Activated CD4-positive, CD25-positive, alpha-beta regulatory T cell (primary cell): ENCODE data around the gene DCHS2.

Experiments used
- DNase-seq, 4 experiments: peaks; one replicate each; lab custom pipeline; 2025; lab: John Stamatoyannopoulos, UW

Gene DCHS2

DNA sequence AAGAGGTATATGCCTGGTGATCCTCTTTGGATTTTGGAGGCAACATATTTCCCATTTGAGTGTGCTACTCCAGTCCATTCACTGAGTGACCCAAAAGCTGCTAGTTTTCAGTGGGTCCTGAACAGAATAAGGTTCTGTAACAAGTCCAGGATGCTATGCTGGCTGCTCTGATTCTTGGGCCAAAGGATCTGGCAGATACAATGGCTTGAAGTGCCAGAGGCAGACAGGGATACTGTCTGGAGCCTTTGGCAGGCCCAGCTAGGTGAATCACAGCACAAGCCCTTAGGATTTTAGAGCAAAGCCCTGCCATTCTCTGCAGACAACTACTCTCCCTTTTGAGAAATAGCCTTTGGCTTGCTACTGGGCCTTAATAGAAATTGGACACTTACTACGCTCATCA lies 40.6 kb downstream of the DCHS2 start:
- no peak for DNase-seq

DNA sequence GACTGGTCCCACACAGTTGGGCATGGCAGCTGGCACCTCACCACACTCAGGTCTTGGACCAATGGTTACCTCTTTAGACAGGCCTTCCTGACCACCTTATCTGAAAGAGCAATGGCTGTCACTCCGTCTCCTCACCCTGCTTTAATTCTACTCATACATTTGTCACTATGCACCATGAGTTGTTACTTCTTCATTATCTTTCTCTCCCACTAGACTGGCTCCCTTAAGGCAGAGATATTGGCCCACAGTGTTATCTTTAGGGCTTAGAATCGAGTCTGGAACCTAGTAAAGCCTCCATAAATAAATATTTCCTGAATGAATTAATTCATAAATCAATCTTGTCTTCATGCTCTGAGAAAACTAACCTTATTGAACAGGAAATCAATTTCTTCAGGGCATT lies 46.6 kb downstream of the DCHS2 start:
- no peak for DNase-seq

DNA sequence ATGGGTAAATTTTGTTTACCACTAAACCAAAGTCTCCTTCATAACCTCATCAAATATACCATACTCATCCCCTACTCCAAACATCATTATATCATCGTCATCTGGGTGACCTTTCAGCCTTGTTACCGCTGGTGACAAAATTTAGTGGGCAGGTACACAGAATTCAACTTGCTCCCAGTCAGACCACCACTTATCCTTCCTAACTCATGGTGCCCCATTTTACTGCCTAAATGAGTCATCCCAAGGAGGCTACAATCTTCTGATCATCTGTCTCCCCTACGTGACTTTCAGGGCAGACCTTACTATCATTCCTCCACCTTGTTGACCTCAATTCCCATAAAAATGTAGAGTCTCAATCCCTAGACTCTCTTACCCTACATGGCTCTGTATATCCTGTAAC lies 49.6 kb downstream of the DCHS2 start:
- no peak for DNase-seq

DNA sequence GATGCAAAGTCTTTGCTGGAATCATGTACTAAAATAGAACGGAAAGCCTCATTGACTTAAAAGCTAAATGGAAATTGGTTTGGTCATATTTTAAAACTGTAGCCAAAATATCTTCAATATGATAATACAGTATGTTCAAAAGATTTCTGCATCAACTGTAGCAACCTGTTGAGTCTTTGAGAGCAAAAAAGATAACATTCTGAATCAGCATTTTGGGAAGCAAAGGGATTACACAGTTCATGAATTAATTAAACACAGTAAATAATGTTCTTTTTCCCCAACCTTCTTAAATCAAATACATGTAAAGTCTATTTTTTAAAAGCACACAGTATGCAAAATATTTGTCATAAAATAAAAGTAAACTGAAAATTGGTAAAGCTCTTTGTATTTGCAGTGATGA lies 50.5 kb downstream of the DCHS2 start:
- DNase-seq: no peak

DNA sequence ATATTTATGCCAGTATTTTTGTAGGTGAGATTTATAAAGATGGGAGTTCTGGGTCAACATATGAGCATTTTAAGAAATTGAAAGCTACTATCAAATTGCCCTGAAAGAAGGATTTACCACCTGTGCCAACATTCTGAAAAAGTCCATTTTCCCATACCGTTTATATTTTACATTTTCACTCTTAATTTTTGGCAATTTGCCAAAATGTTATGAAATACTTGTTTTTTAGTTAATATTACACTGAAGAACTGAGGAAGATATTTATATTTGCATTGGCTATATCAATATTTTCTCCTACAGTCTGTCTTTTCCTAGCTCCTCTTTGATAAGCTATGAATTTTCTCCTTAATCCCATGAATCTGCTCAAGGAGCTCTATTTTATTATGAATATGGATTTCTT lies 52.4 kb downstream of the DCHS2 start:
- DNase-seq: no peak

DNA sequence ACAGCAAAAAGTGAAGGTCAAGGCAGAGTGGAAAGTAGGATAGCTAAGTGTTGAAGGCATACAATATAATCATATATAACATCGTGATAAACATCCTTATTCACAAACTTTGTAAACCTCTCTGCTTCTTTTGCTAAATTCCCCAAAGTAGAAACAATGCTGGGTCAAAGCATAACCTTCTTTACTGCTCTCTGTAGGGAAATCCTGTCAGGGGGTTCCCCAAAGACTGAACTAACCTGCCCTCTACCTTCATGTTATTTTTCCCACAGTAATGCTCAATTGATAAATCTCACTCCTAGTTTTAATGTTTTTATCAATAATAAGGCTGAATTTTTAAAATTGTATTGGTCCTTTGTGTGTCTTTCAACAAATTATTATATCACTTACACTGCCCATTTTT lies 55.7 kb downstream of the DCHS2 start:
- no peak for DNase-seq

DNA sequence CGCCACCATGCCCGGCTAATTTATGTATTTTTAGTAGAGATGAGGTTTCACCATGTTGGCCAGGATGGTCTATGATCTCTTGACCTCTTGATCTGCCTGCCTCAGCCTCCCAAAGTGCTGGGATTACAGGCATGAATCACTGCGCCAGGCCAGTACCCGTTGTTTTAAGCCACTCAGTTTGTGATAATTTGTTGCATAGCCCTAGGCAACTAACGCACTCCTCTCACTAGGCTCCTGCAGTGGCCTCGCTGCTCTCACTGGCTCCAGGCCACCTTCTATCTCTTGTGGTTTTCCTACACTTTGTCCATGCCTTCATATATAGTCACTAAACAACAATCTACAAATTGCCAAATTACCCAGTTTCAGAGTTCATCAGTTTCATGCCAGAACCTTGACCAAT lies 58.1 kb downstream of the DCHS2 start:
- no peak for DNase-seq

DNA sequence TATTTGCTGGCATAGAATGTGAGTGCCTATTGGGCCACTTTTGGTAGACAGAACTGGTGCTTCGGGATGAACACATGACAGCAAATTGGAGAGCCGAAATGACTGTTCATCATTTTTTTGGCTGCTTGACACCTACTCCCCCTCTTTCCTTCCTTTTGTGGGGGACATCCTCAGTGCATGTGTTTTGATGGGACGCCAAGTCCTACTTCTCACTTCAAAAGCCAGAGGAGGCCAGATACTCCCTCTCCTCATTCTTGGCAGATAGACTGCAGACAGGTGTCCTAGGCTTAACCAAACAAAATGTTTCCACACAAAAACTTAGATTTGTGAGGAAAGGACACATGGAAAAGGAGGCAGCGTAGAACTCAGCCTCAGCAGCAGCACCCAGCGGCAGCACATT lies 62.4 kb downstream of the DCHS2 start:
- DNase-seq: no peak

DNA sequence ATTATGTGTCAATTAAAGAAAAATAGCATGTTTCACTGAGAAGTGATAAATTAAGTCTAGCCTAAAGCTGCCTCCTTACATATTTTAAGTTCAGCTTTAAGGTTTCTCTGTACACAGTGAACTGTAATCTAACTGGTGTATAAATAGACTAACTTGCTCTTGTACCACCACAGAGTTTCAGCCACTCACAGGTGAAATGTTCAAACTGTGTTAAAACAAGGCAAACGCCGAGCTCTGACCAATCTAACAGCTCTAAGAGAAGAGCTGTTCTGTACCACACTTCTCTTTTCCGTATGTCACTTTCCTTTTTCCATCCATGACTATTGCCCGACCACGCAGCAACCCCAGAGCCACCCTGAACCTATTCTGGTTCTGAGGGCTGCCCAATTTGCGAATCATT lies 64.5 kb downstream of the DCHS2 start:
- DNase-seq: no peak

DNA sequence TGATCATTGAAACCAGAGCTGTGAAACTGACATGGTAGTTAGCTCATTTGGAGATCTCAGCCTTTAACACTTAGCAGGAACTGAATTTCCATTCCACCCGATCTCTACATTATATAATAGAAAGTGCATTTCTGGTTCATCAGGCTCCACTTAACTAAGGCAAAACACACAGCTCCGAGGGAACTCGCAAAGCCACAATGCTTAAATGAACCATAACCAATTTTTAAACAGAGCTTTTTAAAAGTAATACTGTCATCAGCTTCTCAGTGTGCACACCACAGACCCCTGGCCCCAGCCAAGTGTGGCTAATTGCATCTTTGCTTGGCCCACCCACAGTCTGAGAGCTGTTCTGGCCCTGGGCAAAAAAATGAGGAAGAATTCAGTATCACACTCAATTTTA lies 66.1 kb downstream of the DCHS2 start:
- DNase-seq: no peak

DNA sequence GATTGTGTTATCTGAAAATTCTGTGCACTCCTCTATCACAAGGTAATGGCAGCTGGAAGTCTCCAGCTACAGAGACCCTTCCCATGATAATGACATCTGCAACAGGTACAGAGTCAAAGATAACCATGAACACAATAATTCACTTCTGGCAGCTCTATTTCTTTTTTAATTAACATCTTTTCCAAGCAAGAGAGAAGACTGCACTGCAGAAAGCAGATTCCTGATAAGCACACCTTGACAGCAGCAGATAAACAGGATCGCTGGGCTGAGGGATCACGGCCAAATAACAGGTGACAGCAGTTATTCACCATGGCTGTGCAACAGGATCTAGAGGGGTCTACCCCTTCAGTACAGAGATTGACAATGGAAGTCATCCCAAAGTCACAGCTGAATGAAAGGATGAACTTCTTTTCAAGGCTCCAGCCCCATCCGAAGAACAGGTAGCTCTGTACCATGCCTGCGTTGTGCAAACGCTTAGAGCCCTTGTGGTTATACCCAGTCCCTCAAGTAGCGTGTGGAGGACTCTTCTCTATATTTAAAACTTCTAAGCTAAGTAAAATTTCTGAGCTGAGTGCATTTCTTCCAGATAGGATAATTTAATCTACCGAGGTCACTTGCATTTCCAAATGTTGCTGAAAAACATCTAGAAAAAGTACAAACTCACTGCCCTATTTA lies 66.7 kb downstream of the DCHS2 start:
- DNase-seq: no peak

DNA sequence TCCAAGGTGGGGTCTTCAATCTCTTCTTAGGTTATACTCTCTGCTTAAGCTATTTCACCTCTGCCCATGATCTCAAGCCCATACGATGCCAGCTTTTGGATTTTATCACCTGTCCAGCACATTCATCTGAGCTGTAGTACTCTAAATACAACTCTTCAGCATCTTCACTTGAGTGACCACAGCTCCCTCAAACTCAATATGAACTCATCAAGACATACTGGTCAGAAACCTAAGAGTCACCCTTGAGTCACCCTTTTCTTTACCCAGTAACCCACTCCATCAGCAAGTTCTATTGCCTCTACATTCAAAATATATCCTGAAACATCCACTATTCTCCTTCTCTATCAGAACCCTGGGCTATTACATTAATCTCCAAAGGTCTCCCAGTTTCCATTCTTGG lies 69.4 kb downstream of the DCHS2 start:
- DNase-seq: no peak

DNA sequence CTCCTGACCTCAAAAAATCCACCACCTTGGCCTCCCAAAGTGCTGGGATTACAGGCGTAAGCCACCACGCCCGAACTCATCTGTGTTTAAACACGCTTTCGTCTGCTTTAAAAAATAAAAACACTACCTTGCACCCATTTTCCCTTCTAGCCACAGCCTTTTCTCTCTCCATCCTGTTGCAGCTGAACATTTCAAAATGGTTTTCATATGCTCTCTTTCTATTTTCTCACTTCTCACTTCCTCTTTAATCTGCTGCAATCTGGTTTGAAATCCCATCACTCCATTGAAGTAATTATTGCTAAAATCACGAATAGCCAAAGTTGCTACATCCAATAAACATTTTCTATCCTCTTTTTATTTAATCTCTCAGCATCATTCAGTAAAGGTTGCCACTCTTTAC lies 70.0 kb downstream of the DCHS2 start:
- DNase-seq: no peak

DNA sequence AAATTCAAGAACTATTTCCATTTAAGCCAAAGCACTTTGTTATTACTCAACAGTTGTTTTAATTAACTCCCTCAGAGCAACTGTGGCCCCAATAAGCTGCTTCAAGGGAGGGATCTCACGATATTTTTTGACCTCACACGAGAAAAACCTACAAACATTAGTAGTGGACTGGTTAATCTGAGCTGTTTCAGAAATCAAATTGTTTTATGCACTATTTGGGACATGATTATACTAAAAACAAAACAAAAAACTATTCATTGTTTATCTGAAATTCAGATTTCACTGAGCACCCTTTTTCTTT lies 74.3 kb downstream of the DCHS2 start:
- no peak for DNase-seq

DNA sequence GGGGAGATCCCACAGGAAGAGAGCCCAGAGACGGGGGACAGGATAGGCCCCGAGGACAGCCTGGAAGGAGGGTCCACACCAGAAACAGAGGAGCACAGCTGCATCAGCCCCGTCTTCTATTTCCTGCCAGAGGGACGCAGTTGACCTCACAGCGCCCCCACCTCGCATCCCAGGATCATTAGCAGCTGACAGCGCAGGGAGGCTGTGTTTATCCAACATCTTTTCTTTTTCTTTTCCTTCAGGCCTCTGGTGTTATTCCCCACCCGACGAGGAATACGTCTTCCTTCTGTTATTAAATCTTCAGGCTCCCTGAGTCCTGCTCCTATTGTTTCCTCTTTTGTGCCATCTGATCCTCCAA lies 75.4 kb downstream of the DCHS2 start:
- DNase-seq: no peak

DNA sequence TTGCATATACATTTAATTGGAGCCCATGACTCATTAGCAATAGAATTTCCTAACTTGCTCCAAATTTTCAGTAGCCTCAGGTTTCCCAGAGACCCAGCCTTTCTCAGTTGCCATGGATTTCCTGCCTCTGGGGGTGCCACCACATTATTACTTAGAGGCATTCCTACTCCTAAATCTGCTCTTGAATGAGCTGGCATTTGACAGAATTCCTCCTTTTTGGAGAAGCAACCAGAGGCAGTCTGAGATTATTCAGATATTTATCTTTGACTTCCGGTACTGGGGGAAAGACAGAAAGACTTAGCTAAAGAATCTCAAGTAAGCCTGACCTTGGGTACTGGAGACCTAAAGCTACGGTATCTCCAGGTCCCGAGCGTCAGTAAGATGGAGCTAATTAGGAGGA lies 76.3 kb downstream of the DCHS2 start:
- no peak for DNase-seq

DNA sequence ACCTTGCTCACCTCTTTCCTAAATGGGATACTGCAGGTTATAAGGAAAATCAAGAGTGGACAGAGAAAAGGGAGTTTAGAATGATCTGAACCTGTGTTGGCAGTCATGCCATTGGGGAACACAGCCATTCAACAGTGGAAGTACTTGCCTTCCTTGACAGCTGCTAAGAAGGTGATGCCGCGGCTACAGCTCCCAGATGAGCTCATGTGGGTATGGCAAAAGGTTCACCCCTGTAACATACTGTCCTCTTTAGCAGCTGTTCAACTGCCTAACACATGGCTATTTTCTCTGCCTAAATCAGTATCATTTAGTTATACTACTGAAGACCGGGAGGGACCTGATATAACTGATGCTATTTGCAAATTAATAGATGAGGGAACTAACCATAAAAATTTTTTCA lies 76.8 kb downstream of the DCHS2 start:
- no peak for DNase-seq

DNA sequence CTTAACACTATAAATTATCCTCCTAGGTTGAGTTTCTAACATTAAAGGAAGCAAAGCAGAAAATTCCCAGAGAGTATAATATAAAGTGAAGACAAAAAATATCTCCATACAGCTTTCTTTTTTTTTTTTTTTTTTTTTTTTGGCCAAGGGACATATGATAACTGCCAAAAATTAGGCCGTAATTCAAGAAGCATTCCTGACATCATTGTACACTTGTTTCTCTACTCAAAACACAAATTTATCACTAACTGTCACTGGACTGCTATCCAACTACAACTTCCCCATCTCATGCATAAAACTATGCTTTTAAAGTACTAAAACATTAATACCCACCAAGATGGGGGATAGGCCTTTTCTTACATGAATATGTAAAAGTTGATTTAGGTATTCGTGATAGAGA lies 77.2 kb downstream of the DCHS2 start:
- no peak for DNase-seq

DNA sequence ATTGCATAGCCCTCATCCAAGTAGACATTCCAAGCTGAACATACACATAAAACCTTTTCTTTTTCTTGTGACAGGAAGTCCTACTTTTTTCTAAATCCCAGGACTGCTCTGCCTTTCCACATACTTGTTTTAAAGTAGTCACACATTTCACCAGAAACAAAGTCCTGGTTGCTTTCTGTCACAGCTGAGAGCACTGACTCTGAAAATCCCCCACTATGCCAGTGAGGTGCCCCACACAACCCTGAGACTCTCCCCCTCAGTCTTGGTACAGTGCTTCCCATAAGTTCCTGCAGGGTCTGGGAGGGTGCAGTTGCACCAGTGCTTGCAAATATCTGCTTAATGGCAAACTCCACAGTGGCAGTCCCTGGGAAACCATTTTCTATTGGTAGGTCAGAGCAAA lies 84.2 kb downstream of the DCHS2 start:
- no peak for DNase-seq

DNA sequence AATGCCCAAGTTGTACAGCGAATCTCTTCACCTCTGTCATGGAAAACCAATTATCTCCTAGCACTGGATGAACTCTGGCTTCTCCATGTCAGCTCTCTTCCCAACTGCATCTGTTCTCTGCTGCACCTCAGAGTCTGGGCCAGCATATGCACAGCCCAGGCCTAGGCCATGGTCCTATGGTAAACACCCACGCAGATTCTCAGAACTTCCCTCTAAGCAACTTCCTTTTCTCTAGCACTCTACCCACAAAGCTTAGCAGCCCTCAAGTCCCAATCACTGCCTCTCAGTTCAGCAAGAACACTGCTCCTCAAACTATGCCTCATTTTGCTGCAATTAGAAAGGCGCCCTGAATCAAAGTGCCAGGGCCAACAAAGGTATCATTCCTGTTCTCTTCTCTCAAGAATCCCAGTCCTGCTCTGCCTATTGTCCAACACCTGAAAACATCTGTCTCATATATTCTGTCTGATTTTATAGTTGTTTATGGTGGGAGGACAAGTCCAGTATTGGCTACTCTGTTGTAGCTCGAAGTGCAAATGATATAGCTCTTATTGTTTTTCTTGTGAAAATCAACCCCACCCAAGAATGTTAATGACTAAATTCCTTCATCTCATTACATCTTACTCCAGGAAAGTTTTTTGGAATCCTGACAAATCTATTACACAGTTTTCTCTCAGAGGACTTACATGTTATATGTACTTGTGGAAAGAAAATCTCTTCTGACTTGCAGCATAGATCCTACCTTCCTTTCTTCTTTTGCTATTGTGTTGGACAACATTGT lies 85.4 kb downstream of the DCHS2 start:
- no peak for DNase-seq

DNA sequence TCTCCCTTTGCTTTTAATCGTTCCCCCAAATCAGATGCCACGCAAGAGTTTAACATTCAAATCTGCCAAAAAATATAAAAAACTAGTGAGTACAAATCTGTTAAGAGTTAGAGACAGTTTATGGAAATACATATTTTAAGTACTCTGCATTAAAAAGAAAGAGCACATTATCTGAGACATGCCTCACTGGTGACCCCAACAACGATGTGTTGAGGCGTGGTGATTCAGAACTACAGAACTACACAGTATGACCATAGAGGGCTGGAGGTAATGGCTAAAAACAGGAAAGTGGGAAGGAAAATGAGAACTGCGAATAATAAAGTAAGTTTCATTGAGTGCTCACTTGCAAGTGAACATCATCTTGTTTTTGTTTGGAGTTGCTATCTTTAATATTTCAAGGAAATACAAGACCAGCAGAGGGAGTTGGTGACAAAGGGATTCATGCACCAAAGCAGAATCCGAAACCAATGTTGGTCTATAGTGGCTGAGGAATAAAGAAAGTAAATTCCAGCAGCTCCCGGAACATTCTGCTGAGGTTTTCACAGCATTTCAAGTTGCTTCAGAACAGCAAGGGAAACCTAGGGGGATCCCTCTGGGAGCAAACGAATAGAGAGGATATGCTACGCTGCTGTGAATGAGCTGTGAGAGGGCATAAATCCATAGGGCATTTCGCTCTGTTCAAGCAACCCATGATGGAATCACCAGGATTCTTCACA lies 92.2 kb downstream of the DCHS2 start:
- DNase-seq: no peak

DNA sequence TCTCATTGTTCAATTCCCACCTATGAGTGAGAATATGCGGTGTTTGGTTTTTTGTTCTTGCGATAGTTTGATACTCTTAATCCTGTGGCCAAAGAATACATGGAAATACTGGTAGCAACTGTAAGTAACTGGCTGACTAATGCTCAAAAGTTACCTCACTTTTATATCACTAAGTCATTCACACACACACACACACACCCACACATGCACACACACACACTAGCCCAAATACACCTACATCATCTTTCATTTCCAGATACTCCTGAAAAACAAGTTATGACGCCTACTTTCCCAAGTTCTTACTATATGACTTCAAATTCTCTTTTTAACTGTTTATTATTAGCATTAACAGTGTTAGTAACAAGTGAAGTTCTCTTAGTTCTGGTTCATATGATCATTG lies 101.3 kb downstream of the DCHS2 start:
- no peak for DNase-seq

DNA sequence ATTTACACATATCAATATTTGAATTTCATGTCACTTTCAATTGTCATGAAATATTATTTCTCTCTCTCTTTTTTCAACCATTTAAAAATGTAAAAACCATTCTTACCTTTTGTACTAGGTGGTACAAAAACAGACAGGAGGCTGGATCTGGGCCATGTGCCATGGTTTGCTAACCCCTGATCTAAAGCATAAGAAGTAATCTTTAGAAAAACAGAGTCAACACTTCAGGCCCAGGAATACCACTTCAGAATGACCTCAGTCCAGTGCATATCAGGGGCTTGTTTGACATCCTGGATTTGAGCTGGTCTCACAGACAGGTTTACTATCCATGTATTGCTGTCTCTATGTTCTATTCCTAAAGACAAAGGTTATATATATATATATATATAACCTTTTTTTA lies 102.5 kb downstream of the DCHS2 start:
- no peak for DNase-seq

DNA sequence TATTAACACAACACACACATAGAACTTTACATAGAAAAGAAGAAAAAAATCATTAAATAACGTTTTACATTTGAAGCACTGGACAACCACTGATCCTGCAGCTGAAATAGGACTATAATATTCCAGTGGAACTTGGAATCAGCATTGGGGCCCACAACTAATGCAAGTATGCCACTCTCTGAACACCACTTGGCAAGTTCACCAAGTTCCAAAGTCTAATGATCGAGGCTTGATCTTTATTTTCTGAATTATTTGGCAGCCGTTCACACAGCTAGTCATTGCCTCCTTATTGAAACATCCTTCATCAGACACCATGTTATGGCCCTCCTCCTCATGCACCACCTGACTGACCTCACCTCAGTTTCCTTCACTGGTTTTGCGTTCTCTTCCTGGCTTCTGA lies 107.6 kb downstream of the DCHS2 start:
- DNase-seq: no peak
